Metanephros (tissue), 1 donor: ENCODE measurements around the gene RIC8A. TPM values are rescaled to one million over a fixed set of nuclear protein-coding genes. Genes with fewer than 3 reads are reported as not detected.

Experiments used
- total RNA-seq: library from RNA; depleted of rRNA; stranded (reverse); fragments of >200 nt; gene quantifications from one replicate; pipeline ENCODE4 v1.2.3, GENCODE V29; 2014

RIC8A gene
- total RNA-seq: 89.1 TPM

DNA sequence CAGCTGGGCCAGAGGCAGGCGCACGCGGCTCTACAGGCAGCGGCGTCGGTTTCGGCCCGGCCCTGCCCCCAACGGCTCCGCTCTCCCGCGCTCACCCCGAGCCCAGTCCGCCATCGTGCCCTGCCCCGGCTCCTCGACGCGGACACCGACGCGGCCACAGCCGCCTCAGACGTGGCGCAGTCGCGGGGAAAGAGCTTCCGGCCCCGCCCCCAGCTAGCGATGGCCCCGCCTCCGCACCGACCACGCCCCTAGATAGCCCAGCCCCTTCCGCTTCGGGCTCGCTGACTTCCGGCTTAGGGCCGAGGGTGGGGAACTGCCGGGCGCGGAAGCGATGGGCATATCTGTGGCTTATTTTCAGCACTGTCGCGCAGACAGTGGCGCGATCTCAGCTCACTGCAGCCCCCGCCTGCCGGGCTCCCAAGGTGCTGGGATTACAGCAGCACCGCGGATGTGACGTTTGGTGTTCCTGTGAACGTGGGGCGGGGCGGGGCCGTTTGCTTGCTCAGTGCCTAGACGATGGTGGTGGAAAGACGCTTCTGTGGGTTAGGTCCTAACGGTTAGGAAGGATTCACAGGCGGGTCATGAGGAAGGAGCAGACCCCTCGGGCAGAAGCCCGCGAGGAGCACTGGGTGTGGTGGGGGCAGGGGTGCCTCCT is at the start of gene RIC8A, which contains the start of gene BET1L:
RIC8A (plus strand) TSS at position 501 of the 655 bp plus-strand sequence. CDS start 1,147 bp downstream, outside the sequence.
BET1L (minus strand) TSS at position 192 of the 655 bp plus-strand sequence; CDS start at position 114, 78 bp downstream.

DNA sequence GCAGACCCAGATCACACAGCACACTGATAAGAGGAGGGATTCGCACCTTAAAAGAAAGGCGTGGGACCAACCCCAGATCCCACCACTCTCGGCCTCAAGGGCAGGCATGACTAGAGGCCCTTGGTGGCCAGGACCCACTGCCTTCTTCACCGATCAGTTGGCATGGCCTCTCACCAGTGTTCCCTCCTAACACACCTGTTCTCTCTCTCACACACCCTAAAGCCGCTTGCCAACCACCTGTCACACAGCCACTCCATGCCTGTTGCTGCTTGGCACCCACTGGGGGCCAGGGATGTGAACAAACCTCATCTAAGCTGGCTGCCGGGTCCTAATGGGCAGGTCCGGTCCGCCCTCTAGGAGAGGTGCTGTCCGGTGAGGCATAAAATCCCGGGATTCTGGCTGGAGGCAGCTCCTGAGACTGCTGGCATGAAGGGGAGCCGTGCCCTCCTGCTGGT is 14.8 kb upstream of the RIC8A start, which contains the start of gene SCGB1C1:
SCGB1C1 (plus strand) TSS at position 405 of the 455 bp plus-strand sequence; CDS start at position 427, 22 bp downstream.

DNA sequence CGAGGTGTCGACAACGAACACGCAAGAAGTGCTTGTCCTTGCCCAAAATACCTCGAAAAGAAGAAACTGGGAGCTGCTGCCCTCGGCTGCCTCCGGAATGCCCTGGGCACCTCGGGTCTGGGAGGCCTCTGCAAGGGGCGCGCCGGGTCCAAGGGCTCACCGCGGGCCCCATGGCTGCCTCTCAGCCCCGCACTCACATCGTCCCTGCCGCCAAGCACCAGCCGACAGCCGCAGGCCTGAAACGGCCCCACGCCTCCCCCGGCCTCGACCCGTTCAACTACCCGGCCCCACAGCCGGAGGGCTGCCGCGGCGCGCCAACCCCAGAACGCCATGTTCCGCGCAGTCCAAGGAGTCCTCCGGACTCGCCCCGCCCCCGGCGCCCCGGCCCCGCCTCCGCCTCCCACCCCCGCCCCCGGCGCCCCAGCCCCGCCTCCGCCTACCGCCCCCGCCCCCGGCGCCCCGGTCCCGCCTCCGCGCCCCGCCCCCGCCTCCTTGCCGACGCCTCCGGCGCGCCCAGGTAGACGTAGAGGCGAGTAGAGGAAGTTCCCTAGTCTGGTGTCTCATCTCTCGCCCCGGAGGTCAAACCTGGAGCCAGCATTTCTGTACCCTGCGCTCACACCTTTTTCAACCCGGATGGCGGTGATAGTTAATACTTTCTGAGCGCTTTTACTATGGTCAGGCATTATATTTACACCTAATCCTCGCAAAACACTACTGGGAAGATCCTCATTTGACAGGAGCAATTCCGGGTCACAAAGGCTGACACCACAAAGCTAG is 28.7 kb downstream of the RIC8A start, which contains the start of gene SIRT3:
SIRT3 (minus strand) TSS at position 346 of the 777 bp plus-strand sequence; CDS start at position 332, 14 bp downstream.

DNA sequence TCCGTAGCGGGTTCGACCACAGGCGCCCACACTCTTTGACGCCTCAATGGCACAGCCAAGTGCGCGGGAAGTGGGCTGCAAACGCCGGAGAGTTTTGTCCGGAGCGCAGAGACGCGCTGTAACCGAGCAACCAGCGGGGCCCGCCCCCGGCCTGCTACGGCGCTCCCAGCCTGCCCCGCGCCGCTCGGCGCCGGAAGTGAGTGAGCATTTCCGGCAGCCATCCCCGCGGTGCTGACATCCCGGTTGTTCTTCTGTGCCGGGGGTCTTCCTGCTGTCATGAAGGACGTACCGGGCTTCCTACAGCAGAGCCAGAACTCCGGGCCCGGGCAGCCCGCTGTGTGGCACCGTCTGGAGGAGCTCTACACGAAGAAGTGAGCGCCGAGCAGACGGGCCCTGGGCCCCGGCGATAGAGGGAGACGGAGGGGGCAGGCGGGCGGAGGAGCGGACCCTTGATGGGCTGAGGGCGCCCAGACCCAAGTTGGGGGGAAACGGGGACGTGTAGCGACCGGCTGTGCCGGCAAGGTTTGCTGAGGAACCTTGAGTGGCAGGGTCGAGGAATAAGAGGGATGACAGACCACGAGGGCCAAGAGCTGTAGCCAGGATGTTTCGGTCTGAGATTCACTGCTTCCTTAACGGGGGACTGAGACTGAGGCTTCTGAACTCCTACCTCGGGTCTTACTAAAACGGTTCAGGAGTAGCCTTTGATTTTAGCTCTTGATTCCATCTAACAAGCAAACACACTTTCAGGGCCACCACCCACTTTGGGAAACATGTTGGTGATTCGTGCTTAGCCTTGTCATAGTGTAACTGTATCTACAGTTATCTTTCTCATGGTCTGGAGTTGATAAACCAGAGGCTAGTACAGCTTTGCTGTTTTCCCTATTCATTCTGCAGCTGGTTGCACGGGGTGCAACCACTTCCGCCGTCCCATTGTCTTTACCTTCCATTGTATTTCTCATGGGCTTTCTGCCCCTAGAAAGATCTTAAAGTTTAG is 29.6 kb downstream of the RIC8A start, which contains the start of gene PSMD13:
PSMD13 (plus strand) TSS at position 203 of the 994 bp plus-strand sequence; CDS start at position 277, 74 bp downstream.

Other genes with a start within 250 kb of the RIC8A start
- not detected for gene SCGB1C1, start 14.6 kb upstream of the RIC8A start, total RNA-seq
- 25.4 TPM for gene BET1L, start 309 bp upstream of the RIC8A start, total RNA-seq
- 22.7 TPM for gene SIRT3, start 28.6 kb downstream of the RIC8A start, total RNA-seq
- 96.4 TPM for gene PSMD13, start 29.3 kb downstream of the RIC8A start, total RNA-seq
- gene NLRP6, start 70.7 kb downstream of the RIC8A start, total RNA-seq: 0.64 TPM
- gene PGGHG, start 81.4 kb downstream of the RIC8A start, total RNA-seq: 38.4 TPM
- not detected for gene IFITM5, start 91.8 kb downstream of the RIC8A start, total RNA-seq
- 55.9 TPM for gene IFITM2, start 100.1 kb downstream of the RIC8A start, total RNA-seq
- gene IFITM1, start 106.3 kb downstream of the RIC8A start, total RNA-seq: 44.6 TPM
- 156 TPM for gene IFITM3, start 113.2 kb downstream of the RIC8A start, total RNA-seq
- gene B4GALNT4, start 161.8 kb downstream of the RIC8A start, total RNA-seq: 53.1 TPM
- 5.2 TPM for gene PKP3, start 186.5 kb downstream of the RIC8A start, total RNA-seq
- gene SIGIRR, start 207.3 kb downstream of the RIC8A start, total RNA-seq: 40.8 TPM
- gene ANO9, start 234.3 kb downstream of the RIC8A start, total RNA-seq: 12.8 TPM
- 48.8 TPM for gene PTDSS2, start 242.6 kb downstream of the RIC8A start, total RNA-seq